Activated T-cell treated with anti-CD3 and anti-CD28 coated beads for 4 hours (primary cell): ENCODE data around the gene NDUFS7.

Experiments
- DNase-seq: peaks from one replicate; pipeline ENCODE4 v3.0.0-alpha.2; 2020

NDUFS7 gene

GRCh38 chr19:1365319-1366269 lies 18.1 kb upstream of the NDUFS7 start:
- no peak for DNase-seq

- DNase-seq: no peak
Observed at GRCh38 chr19:1366296-1366695, 17.4 kb upstream of the NDUFS7 start.

- DNase-seq: no peak
Observed at GRCh38 chr19:1366899-1367870, 16.5 kb upstream of the NDUFS7 start.

- no peak for DNase-seq
Observed at GRCh38 chr19:1369214-1369805, 14.4 kb upstream of the NDUFS7 start.

GRCh38 chr19:1370579-1371361 lies 12.9 kb upstream of the NDUFS7 start:
- DNase-seq: no peak

- no peak for DNase-seq
Observed at GRCh38 chr19:1373042-1373533, 10.6 kb upstream of the NDUFS7 start.

GRCh38 chr19:1373534-1374249 lies 10.0 kb upstream of the NDUFS7 start:
- no peak for DNase-seq

- DNase-seq: no peak
Observed at GRCh38 chr19:1374250-1374577, 9.5 kb upstream of the NDUFS7 start.

GRCh38 chr19:1376415-1376805 lies 7.3 kb upstream of the NDUFS7 start:
- DNase-seq: no peak

GRCh38 chr19:1377176-1377964 lies 6.3 kb upstream of the NDUFS7 start:
- no peak for DNase-seq

GRCh38 chr19:1377965-1378785 lies 5.5 kb upstream of the NDUFS7 start:
- DNase-seq: no peak

GRCh38 chr19:1379126-1379905 lies 4.4 kb upstream of the NDUFS7 start:
- no peak for DNase-seq

GRCh38 chr19:1379961-1380489 lies 3.7 kb upstream of the NDUFS7 start:
- DNase-seq: no peak

GRCh38 chr19:1382250-1382649 lies 1.5 kb upstream of the NDUFS7 start:
- no peak for DNase-seq

- no peak for DNase-seq
Observed at GRCh38 chr19:1383017-1383311, 743 bp upstream of the NDUFS7 start.

- DNase-seq: no peak
Observed at GRCh38 chr19:1384085-1384462, 367 bp downstream of the NDUFS7 start.

- no peak for DNase-seq
Observed at GRCh38 chr19:1384478-1385110, 887 bp downstream of the NDUFS7 start.

GRCh38 chr19:1385816-1386215 lies 2.1 kb downstream of the NDUFS7 start:
- no peak for DNase-seq
